GM18517 (cell line): ENCODE measurements around the gene SLC2A13.
A peak's percentile ranks its signal among the peaks of the same experiment; 100 is the strongest.
"Not testable (repeated sequence)": the region's sequence is repeated elsewhere in the genome, so short reads cannot be mapped to it uniquely, and the experiment has no call there.

Source experiments
- ATAC-seq: cut with Tn5 transposase; IDR thresholded peaks from one replicate; pipeline ENCODE4 v1.9.1; 2021; ENCODE audit warnings: mild to moderate bottlenecking, moderate library complexity; ENCODE audit not compliant: unreplicated experiment

Gene SLC2A13

GRCh38 chr12:40044396-40044795, 61.5 kb downstream of the SLC2A13 start:
- no peak for ATAC-seq

- no peak for ATAC-seq
Measured at GRCh38 chr12:40039598-40039997, 66.3 kb downstream of the SLC2A13 start.

GRCh38 chr12:40038619-40039018, 67.3 kb downstream of the SLC2A13 start:
- no peak for ATAC-seq

- no peak for ATAC-seq
Measured at GRCh38 chr12:40034712-40035111, 71.2 kb downstream of the SLC2A13 start.

GRCh38 chr12:40034156-40034555, 71.7 kb downstream of the SLC2A13 start:
- ATAC-seq, result no peak

GRCh38 chr12:40033242-40033630, 72.6 kb downstream of the SLC2A13 start:
- no peak for ATAC-seq

- ATAC-seq, result no peak
Measured at GRCh38 chr12:40032433-40033241, 73.2 kb downstream of the SLC2A13 start.

GRCh38 chr12:40031965-40032364, 73.9 kb downstream of the SLC2A13 start:
- ATAC-seq, result no peak

GRCh38 chr12:40030970-40031369, 74.9 kb downstream of the SLC2A13 start:
- not testable (repeated sequence) for ATAC-seq

GRCh38 chr12:40028296-40028695, 77.6 kb downstream of the SLC2A13 start:
- no peak for ATAC-seq

GRCh38 chr12:40022850-40023249, 83.0 kb downstream of the SLC2A13 start:
- no peak for ATAC-seq

GRCh38 chr12:40020261-40020691, 85.6 kb downstream of the SLC2A13 start:
- no peak for ATAC-seq

- ATAC-seq, result no peak
Measured at GRCh38 chr12:40017488-40017887, 88.4 kb downstream of the SLC2A13 start.

GRCh38 chr12:40016980-40017379, 88.9 kb downstream of the SLC2A13 start:
- ATAC-seq, result no peak

GRCh38 chr12:40015881-40016280, 90.0 kb downstream of the SLC2A13 start:
- no peak for ATAC-seq

GRCh38 chr12:40015345-40015744, 90.5 kb downstream of the SLC2A13 start:
- ATAC-seq, result no peak

GRCh38 chr12:40013847-40014246, 92.0 kb downstream of the SLC2A13 start:
- ATAC-seq, result no peak

- no peak for ATAC-seq
Measured at GRCh38 chr12:40013292-40013691, 92.6 kb downstream of the SLC2A13 start.

GRCh38 chr12:40012711-40013110, 93.2 kb downstream of the SLC2A13 start:
- no peak for ATAC-seq

GRCh38 chr12:40011775-40012129, 94.1 kb downstream of the SLC2A13 start:
- ATAC-seq, result no peak

GRCh38 chr12:40010899-40011774, 94.7 kb downstream of the SLC2A13 start:
- peak; percentile 95 for ATAC-seq
